Astrocyte of the spinal cord (primary cell): ENCODE measurements around the gene FBLN2.

Source experiments
- DNase-seq: peaks from one replicate; pipeline ENCODE4 v3.0.0; 2011; ENCODE audit warnings: low read depth, low spot score
- H3K4me3 ChIP-seq: 2 replicates; pipeline ENCODE4 v1.5.1; 2011; ENCODE audit warnings: low read depth, mild to moderate bottlenecking, low read length, moderate library complexity
- CTCF ChIP-seq: IDR thresholded peaks from 2 replicates; pipeline ENCODE4 v1.5.1; 2012; ENCODE audit warnings: low read depth, mild to moderate bottlenecking, low read length, inconsistent platforms
- in situ Hi-C: cut with HindIII; loops from 2 replicates; pipeline ENCODE4 v1.10.0; 2017; ENCODE audit warnings: low sequenced_read_pairs

Gene FBLN2

GRCh38 chr3:13565581-13566452 is 16.9 kb downstream of the FBLN2 start:
- in situ Hi-C loops = no loop called here

GRCh38 chr3:13566453-13566748 is 17.5 kb downstream of the FBLN2 start:
- in situ Hi-C loops = no loop called here
- H3K4me3 ChIP-seq = no peak overlapping the region
- no peak for TF ChIP-seq CTCF
- no peak for DNase-seq

More at GRCh38 chr3:13565581-13566452, 16.9 kb downstream of the FBLN2 start:
- no peak for TF ChIP-seq CTCF
- H3K4me3 ChIP-seq = no peak overlapping the region
- DNase-seq = no peak

- no peak overlapping the region for H3K4me3 ChIP-seq
- in situ Hi-C loops = no loop called here
- no peak for DNase-seq
- TF ChIP-seq CTCF = no peak
Measured at GRCh38 chr3:13566769-13567310, 17.9 kb downstream of the FBLN2 start.

- in situ Hi-C loops = no loop called here
- TF ChIP-seq CTCF = no peak
- no peak overlapping the region for H3K4me3 ChIP-seq
- no peak for DNase-seq
Measured at GRCh38 chr3:13567684-13568514, 19.0 kb downstream of the FBLN2 start.

GRCh38 chr3:13568515-13569028 is 19.6 kb downstream of the FBLN2 start:
- TF ChIP-seq CTCF = no peak
- DNase-seq = no peak
- in situ Hi-C loops = no loop called here
- H3K4me3 ChIP-seq = no peak overlapping the region

- in situ Hi-C loops = no loop called here
- no peak overlapping the region for H3K4me3 ChIP-seq
- no peak for DNase-seq
- TF ChIP-seq CTCF = no peak
Measured at GRCh38 chr3:13569201-13569600, 20.3 kb downstream of the FBLN2 start.
